OCI-LY1 (cell line): ENCODE measurements around the gene RBM44.

Experiments
- CTCF ChIP-seq: fragments of 200-600 bp; sonication (generic), shearing (Covaris generic); IDR thresholded peaks from 2 replicates; pipeline ENCODE4 v1.5.1; 2017; ENCODE audit warnings: mild to moderate bottlenecking, antibody characterized with exemption, low read length, moderate library complexity, mixed read lengths
- EZH2 ChIP-seq: fragments of 200-600 bp; sonication (generic), shearing (Covaris generic); IDR thresholded peaks from 2 replicates; pipeline ENCODE4 v1.8.0; 2017; ENCODE audit warnings: borderline replicate concordance, mixed run types, mild to moderate bottlenecking, antibody characterized with exemption, low read length, moderate library complexity, mixed read lengths

GRCh38 chr2:237864444-237864931, 65.9 kb downstream of the RBM44 start:
- TF ChIP-seq CTCF = no peak
- TF ChIP-seq EZH2 = no peak
